ENCODE data around the gene COG5.
A peak's percentile ranks its signal among the peaks of the same experiment; 100 is the strongest.

The COG5 gene

DNA sequence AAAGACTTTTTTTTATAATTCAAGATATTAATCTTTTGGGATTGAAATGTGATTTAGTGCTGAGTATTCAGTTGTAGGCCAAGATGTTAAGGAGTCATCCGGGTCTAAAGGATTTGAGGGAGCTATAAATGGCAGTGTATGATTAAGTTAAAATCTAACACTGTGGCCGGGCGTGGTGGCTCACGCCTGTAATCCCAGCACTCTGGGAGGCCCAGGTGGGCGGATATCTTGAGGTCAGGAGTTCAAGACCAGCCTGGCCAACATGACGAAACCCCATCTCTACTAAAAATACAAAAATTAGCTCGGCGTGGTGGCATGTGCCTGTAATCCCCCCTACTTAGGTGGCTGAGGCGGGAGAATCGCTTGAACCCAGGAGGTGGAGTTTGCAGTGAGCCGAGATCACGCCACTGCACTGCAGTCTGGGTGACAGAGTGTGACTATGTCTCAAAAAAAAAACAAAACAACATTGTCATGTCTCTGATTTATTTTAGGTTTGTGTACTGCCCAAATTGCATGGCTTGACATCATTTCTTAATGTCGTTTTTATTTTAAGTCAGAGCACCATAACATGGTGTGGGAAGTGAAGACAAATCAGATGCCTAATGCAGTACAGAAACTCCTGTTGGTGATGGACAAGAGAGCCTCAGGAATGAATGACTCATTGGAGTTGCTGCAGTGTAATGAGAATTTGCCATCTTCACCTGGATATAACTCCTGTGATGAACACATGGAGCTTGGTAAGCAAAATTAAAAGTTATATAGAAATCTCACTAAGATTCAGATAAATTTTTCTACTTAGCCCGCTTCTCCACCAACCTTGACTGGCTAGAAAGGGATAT, 384.2 kb downstream of the COG5 start:
- TF ChIP-seq, protein P1, sequence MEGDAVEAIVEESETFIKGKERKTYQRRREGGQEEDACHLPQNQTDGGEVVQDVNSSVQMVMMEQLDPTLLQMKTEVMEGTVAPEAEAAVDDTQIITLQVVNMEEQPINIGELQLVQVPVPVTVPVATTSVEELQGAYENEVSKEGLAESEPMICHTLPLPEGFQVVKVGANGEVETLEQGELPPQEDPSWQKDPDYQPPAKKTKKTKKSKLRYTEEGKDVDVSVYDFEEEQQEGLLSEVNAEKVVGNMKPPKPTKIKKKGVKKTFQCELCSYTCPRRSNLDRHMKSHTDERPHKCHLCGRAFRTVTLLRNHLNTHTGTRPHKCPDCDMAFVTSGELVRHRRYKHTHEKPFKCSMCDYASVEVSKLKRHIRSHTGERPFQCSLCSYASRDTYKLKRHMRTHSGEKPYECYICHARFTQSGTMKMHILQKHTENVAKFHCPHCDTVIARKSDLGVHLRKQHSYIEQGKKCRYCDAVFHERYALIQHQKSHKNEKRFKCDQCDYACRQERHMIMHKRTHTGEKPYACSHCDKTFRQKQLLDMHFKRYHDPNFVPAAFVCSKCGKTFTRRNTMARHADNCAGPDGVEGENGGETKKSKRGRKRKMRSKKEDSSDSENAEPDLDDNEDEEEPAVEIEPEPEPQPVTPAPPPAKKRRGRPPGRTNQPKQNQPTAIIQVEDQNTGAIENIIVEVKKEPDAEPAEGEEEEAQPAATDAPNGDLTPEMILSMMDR (IDR thresholded peaks at IDR 0.05; ENCODE audit: low read depth, low read length): no peak

DNA sequence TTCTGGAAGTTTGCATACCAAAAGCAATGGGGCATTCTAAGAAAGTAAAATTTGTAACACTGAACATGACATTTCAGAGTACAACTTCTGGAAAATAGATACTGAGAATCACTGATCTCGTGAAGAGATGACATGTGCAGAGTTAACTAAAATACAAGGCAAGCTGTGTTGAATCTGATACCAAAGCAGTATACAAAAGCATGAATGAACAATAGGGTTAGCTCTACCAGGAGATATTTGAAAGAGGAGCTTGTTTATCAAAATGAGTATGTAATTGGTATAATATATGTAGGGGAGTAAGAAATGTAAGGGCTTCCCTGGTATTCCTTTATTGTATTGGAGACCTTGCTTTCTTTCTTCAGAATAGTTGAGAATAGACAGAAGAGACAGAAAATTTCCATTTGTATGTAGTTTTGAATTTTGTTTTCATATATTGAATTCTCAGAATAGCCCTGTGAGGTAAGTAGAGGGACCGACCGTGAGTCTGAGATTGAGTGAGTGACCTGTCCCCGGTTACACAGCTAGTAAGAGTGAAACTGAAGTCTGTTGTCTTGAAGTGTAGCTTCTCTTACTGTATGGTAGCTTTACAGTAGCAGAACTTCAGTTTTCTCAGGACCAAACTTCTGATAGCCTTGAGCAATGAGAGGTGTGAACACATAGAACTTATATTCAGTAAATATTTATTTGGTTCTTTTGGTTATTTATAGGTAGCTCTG, 389.9 kb downstream of the COG5 start:
- TF ChIP-seq, protein P1 (IDR thresholded peaks at IDR 0.05; ENCODE audit: low read depth, low read length): no peak
- H3K4me3 ChIP-seq (ENCODE audit: low read depth, low read length): no peak overlapping the region

More for the DNA sequence above, 384.2 kb downstream of the COG5 start:
- no peak overlapping the region for H3K4me3 ChIP-seq (ENCODE audit: low read depth, low read length)

DNA sequence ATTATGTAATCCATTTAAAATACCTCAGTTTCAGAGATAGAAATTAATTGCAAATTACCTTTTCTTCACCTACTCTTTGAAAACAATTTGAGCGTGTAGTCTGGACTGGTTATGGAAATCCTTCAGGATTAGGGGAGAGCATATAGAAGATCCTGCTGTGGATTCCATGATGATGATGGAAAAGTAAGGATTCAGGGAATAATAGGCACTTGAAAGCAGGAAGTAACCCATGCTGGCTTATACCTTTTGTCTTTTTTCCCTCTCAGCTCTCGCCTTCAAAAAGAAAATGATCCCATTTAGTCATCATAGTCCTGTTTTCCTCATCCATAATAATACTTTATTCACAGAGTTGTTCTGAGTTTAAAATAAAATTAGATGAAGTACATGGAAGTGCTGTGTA, 390.5 kb downstream of the COG5 start:
- TF ChIP-seq, protein P1 (IDR thresholded peaks at IDR 0.05; ENCODE audit: low read depth, low read length): no peak
- H3K4me3 ChIP-seq (ENCODE audit: low read depth, low read length): no peak overlapping the region

DNA sequence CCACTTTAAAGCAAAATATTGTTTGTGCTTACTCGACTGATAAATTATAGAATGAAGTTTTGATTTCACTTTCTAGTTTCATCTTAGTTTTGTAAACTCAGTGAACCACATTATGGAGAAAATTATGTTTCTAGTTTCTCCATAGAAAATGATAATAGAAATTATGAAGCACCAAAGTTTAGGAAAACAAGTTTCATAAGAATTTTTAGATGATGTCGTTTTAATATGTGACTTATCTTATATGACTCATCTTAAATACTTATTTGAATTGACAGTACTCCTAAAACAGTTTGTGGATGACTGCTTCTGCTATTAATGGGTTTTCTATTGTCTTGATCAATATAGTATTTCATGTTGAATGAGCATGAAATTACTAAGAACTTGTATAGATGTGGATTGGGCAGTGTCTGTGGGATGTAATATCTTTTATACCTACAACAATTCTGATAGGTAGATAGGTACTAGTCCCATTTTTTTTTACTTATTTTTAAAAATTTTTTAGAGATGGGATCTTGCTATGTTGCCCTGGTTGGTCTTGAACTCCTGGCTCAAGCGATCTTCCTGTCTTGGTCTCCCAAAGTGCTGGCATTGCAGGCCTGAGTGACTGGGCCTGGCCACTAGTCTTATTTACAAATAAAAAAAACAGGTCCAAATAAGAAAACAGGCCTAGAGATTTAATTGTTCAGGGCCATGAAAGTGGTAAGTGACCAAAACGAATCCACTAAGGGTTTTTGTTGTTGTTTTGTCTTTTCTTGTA, 391.3 kb downstream of the COG5 start:
- no peak overlapping the region for H3K4me3 ChIP-seq (ENCODE audit: low read depth, low read length)
- TF ChIP-seq, protein P1 (IDR thresholded peaks at IDR 0.05; ENCODE audit: low read depth, low read length): no peak

DNA sequence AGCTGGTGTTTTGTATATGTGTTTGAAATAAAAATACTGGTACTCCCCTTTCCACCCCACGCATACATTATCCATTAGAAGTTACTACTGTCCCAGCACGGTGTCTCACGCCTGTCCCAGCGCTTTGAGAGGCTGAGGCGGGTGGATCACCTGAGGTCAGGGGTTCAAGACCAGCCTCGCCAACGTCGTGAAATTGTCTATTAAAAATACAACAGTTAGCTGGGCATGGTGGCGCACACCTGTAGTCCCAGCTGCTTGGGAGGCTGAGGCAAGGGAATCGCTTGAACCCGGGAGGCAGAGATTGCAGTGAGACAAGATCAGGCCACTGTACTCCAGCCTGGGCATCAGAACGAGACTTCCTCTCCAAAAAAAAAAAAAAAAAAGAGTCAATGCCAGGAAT, 392.2 kb downstream of the COG5 start:
- TF ChIP-seq, protein P1 (IDR thresholded peaks at IDR 0.05; ENCODE audit: low read depth, low read length): no peak

DNA sequence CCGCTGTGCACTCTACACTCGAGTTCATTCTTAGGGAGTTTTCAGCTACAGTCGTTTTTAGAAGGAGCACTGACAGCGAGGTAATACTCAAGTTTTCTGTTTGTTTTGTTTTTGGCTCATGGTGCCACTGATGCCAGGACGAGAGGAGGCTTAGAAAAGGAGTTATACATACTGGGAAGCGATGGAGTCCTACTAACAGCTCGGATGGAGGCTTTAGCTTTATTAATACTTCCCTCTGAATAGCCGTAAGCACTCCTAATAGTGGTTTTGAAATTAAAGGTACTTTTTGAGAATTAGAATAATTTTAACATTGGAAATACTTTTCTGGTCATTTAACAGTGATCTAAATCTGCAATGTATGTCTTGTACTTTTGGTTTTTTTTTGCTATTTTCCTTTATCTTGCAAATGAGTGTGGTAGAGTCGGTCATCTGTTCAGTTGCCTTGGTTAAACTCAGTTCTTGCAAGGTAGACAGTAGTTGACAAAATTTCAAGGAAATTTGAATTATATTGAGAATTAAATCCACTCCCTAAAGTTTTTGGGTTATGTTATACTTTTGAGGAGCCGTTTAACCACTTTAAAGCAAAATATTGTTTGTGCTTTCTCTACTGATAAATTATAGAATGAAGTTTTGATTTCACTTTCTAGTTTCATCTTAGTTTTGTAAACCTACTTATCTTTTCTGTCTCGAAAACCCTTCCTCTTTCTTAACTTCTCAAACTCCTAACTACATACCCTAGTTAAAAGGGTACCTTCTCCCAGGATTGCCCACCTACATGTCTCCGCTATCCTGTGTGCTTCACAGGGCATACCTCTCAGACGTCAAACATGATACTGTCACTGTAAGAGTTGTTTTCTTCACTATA, 393.4 kb downstream of the COG5 start:
- peak overlapping the region; percentile 86 for H3K4me3 ChIP-seq (ENCODE audit: low read depth, low read length)
- TF ChIP-seq, protein P1 (IDR thresholded peaks at IDR 0.05; ENCODE audit: low read depth, low read length): no peak

More for the DNA sequence above, 392.2 kb downstream of the COG5 start:
- H3K4me3 ChIP-seq (ENCODE audit: low read depth, low read length): no peak overlapping the region
